ENCODE measurements around the gene PRIMPOL.

The PRIMPOL gene

GRCh38 chr4:184616633-184617551 lies 32.6 kb upstream of the PRIMPOL start:
- H3K27me3 ChIP-seq (ENCODE audit: insufficient read depth, low read length, poor library complexity), result no peaks in the 10 kb centered on the region
- H2AFZ ChIP-seq (ENCODE audit: low read depth, low read length), result no peak overlapping the region
- no peak overlapping the region for H3K4me3 ChIP-seq (ENCODE audit: low read depth in 1 of 2, low read length in 2 of 2)
- H3K9ac ChIP-seq (ENCODE audit: low read depth, low read length), result no peak overlapping the region
- H3K27ac ChIP-seq (ENCODE audit: low read length), result no peak overlapping the region
- H4K20me1 ChIP-seq (ENCODE audit: insufficient read depth, low read length), result no peaks in the 10 kb centered on the region
- no peaks in the 10 kb centered on the region for H3K79me2 ChIP-seq (ENCODE audit: insufficient read depth, low read length)
- H3K36me3 ChIP-seq (ENCODE audit: insufficient read depth, low read length), result no peaks in the 10 kb centered on the region
- H3K4me1 ChIP-seq (ENCODE audit: insufficient read depth, low read length), result no peaks in the 10 kb centered on the region
- TF ChIP-seq EZH2 (IDR thresholded peaks at IDR 0.05; ENCODE audit: borderline replicate concordance, low read depth, low read length, severe bottlenecking), result no peak
- TF ChIP-seq CTCF (IDR thresholded peaks at IDR 0.05; ENCODE audit: borderline replicate concordance, extremely low read depth, low read length, poor library complexity, severe bottlenecking), result no peak
- H3K4me2 ChIP-seq (ENCODE audit: insufficient read depth, low read length), result no peak overlapping the region
- ATAC-seq (ENCODE audit: insufficient read depth, low read depth), result no peak
- H3K9me3 ChIP-seq (ENCODE audit: insufficient read depth, low read length, severe bottlenecking), result peaks cover 7% of the 10 kb centered on the region
- no peak for DNase-seq

GRCh38 chr4:184617600-184618196 lies 31.8 kb upstream of the PRIMPOL start:
- no peak overlapping the region for H2AFZ ChIP-seq (ENCODE audit: low read depth, low read length)
- H3K27ac ChIP-seq (ENCODE audit: low read length), result no peak overlapping the region
- no peaks in the 10 kb centered on the region for H3K4me1 ChIP-seq (ENCODE audit: insufficient read depth, low read length)
- peaks cover 7% of the 10 kb centered on the region for H3K9me3 ChIP-seq (ENCODE audit: insufficient read depth, low read length, severe bottlenecking)
- DNase-seq (no peak), ATAC-seq (ENCODE audit: insufficient read depth, low read depth) (no peak)
- H3K79me2 ChIP-seq (ENCODE audit: insufficient read depth, low read length), result no peaks in the 10 kb centered on the region
- H4K20me1 ChIP-seq (ENCODE audit: insufficient read depth, low read length), result no peaks in the 10 kb centered on the region
- H3K4me2 ChIP-seq (ENCODE audit: insufficient read depth, low read length), result no peak overlapping the region
- no peak overlapping the region for H3K9ac ChIP-seq (ENCODE audit: low read depth, low read length)
- H3K27me3 ChIP-seq (ENCODE audit: insufficient read depth, low read length, poor library complexity), result no peaks in the 10 kb centered on the region
- TF ChIP-seq CTCF (IDR thresholded peaks at IDR 0.05; ENCODE audit: borderline replicate concordance, extremely low read depth, low read length, poor library complexity, severe bottlenecking) (no peak), EZH2 (IDR thresholded peaks at IDR 0.05; ENCODE audit: borderline replicate concordance, low read depth, low read length, severe bottlenecking) (no peak)
- no peak overlapping the region for H3K4me3 ChIP-seq (ENCODE audit: low read depth in 1 of 2, low read length in 2 of 2)
- H3K36me3 ChIP-seq (ENCODE audit: insufficient read depth, low read length), result no peaks in the 10 kb centered on the region

- DNase-seq, result no peak
- no peak for ATAC-seq (ENCODE audit: insufficient read depth, low read depth)
Measured at GRCh38 chr4:184620212-184620867, 29.2 kb upstream of the PRIMPOL start.

More at GRCh38 chr4:184620212-184620867, 29.2 kb upstream of the PRIMPOL start:
- Histone ChIP-seq H3K9ac (ENCODE audit: low read depth, low read length) (no peak overlapping the region), H3K4me3 (ENCODE audit: low read depth in 1 of 2, low read length in 2 of 2) (no peak overlapping the region), H3K27me3 (ENCODE audit: insufficient read depth, low read length, poor library complexity) (no peaks in the 10 kb centered on the region), H3K27ac (ENCODE audit: low read length) (no peak overlapping the region), H2AFZ (ENCODE audit: low read depth, low read length) (no peak overlapping the region), H3K36me3 (ENCODE audit: insufficient read depth, low read length) (peaks cover 7% of the 10 kb centered on the region; the same call in 1 of the 2 replicates), H3K9me3 (ENCODE audit: insufficient read depth, low read length, severe bottlenecking) (no peaks in the 10 kb centered on the region), H3K4me2 (ENCODE audit: insufficient read depth, low read length) (no peak overlapping the region), H3K4me1 (ENCODE audit: insufficient read depth, low read length) (no peaks in the 10 kb centered on the region), H4K20me1 (ENCODE audit: insufficient read depth, low read length) (no peaks in the 10 kb centered on the region), H3K79me2 (ENCODE audit: insufficient read depth, low read length) (no peaks in the 10 kb centered on the region)
- TF ChIP-seq CTCF (IDR thresholded peaks at IDR 0.05; ENCODE audit: borderline replicate concordance, extremely low read depth, low read length, poor library complexity, severe bottlenecking), result no peak
- TF ChIP-seq EZH2 (IDR thresholded peaks at IDR 0.05; ENCODE audit: borderline replicate concordance, low read depth, low read length, severe bottlenecking), result no peak
